ENCODE results near the gene ABCG5.

- TF ChIP-seq CTCF (IDR thresholded peaks at IDR 0.05; ENCODE audit: insufficient read depth, low read length, poor library complexity, severe bottlenecking): no peak
- no peak for TF ChIP-seq EZH2phosphoT487 (conservative IDR thresholded peaks at IDR 0.05; ENCODE audit: low read length)
These were observed 6.5 kb upstream of the ABCG5 start for GRCh38 chr2:43845181-43845580.
